ENCODE measurements around the gene CTAGE9. TPM values are rescaled to one million over a fixed set of nuclear protein-coding genes. Genes with fewer than 3 reads are reported as not detected.

The CTAGE9 gene
- total RNA-seq, 4 donors from 2014 or later = 0.19 TPM; not detected in 3

DNA sequence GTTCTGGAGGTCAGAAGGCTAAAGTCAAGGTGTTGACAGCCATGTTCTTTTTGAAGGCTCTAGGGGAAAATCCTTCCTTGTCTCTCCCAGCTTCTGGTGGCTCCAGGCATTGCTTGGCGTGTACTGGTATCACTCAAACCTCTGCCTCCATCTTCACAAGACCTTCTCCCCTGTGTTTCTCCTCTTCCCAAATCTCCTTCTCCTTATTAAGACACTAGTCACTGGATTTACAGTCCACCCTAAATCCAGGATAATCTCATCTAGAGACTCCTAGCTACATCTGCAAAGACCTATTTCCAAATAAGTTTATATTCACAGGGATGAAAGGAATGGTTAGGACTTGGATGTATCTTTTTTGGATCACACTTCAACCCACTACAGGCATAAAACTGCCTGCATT is 26.0 kb upstream of the CTAGE9 start:
- TF ChIP-seq, protein P1, sequence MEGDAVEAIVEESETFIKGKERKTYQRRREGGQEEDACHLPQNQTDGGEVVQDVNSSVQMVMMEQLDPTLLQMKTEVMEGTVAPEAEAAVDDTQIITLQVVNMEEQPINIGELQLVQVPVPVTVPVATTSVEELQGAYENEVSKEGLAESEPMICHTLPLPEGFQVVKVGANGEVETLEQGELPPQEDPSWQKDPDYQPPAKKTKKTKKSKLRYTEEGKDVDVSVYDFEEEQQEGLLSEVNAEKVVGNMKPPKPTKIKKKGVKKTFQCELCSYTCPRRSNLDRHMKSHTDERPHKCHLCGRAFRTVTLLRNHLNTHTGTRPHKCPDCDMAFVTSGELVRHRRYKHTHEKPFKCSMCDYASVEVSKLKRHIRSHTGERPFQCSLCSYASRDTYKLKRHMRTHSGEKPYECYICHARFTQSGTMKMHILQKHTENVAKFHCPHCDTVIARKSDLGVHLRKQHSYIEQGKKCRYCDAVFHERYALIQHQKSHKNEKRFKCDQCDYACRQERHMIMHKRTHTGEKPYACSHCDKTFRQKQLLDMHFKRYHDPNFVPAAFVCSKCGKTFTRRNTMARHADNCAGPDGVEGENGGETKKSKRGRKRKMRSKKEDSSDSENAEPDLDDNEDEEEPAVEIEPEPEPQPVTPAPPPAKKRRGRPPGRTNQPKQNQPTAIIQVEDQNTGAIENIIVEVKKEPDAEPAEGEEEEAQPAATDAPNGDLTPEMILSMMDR (IDR thresholded peaks at IDR 0.05) = no peak
- ATAC-seq (ENCODE audit: low FRiP score) (no peak), DNase-seq (ENCODE audit: low spot score) (no peak)

DNA sequence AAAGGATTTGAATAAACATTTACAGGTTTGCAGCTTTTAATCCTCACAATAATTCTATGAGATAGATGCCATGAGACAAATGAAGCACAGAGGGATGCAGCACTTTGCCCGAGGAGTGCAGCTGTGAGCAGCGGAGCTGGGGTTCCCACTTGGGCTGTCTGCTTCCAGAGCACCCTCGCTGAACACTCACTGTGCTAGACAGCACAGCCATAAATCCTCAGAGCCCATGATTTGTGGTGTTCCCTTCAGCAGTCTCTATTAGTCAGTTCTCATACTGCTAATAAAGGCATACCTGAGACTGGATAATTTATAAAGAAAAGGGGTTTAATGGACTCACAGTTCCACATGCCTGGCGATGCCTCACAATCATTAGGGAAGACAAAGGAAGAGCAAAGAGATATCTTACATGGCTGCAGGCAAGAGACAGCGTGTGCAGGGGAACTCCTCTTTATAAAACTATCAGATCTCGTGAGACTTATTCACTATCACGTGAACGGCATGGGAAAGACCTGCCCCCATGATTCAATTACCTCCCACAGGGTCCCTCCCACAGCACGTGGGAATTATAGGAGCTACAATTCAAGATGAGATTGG is 25.3 kb upstream of the CTAGE9 start:
- TF ChIP-seq, protein P1 (IDR thresholded peaks at IDR 0.05) = no peak
- ATAC-seq (ENCODE audit: low FRiP score) = no peak
- DNase-seq (ENCODE audit: low spot score) = no peak

DNA sequence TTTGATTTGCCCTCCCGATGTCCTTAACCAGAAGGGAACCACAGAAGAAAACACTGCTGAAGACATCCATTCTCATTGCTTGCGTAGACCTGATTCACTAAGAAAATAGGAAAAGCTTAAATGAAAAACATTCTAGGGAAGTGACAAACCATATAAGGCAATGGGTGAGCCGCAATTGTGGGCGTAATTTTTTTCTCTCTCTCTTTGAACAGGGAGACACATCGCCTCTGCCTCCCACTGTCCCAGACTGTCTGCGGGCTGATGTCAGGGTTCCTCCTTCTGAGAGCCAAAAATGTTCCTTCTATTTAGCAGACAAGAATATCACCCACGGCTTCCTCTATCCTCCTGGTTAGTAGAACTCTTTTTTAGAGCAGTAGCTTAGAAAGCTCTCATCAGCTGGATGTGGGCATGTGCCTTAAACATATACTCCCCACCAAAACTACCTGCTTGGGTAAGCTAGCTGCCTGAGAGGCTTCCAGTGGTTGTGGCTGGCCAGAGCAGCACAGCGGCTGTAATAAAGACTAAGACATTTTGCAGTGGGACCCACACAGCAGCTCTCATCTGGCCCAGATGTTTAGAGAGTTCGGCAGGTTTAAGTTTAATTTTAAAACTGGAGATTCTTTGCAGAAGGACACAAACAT is 22.7 kb upstream of the CTAGE9 start:
- ATAC-seq (ENCODE audit: low FRiP score) (no peak), DNase-seq (ENCODE audit: low spot score) (no peak)
- TF ChIP-seq, protein P1 (IDR thresholded peaks at IDR 0.05) = no peak

DNA sequence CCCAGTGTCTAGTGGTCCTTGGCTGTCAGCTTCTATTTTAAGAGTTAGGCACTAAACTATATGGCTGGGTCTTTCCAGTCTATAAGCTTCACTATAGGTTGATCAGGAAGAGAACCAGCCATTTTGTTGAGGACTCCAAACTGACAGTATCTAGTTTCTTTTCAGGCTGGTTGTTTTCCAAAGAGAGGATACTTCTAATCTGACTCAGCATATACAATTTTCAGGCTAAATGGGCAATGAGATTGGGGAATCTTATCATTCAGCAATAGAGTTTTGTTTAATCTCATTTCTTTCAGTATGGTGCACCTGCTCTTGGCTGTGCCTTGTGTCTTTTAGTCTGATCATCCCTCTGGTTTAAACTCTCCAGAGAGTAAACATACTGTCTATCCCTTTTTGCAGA is 20.4 kb upstream of the CTAGE9 start:
- ATAC-seq (ENCODE audit: low FRiP score) = no peak
- TF ChIP-seq, protein P1 (IDR thresholded peaks at IDR 0.05) = no peak

DNA sequence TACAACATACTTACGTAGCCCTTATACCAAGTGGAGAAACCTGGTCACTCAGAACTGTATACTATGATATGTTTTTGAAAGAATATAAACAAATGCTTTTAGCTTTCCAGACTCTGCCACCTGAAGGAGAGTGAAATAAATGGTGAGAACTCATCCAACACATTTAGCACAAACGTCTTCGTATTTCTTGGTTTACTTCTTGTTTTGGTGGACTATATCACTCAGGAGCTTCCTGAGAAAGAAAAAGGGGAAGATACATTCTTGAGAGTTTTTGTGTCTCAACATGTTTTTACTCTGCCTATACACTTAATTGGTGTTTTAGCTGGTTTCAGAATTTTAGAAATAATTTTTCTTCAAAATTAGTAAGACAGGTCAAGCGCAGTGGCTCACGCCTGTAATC is 19.4 kb upstream of the CTAGE9 start:
- TF ChIP-seq, protein P1 (IDR thresholded peaks at IDR 0.05) = no peak
- ATAC-seq (ENCODE audit: low FRiP score) (no peak), DNase-seq (ENCODE audit: low spot score) (no peak)

More for the DNA sequence above, 20.4 kb upstream of the CTAGE9 start:
- DNase-seq (ENCODE audit: low spot score) = no peak

DNA sequence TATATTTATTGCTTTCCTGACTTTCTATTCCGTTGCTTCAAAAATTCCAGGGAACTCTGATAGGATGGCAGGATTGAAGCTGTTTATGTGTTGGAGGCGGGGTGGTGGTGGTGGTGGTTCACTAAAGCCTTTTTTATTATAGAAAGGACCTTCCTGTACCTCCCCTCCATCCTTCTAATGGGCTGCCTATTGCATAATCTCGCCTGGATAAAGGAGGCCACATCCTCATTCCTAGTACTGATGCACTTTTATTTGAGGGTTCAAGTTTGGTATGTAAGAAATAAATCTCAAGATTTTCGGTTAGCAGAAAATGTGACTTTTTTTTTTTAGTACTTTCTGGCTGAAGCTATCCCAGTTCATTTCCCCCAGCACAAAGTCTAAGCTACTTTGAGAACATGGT is 18.7 kb upstream of the CTAGE9 start:
- TF ChIP-seq, protein P1 (IDR thresholded peaks at IDR 0.05) = no peak
- ATAC-seq (ENCODE audit: low FRiP score) = no peak
- no peak for DNase-seq (ENCODE audit: low spot score)

Data from omental fat pad (tissue), 4 donors.